Measurements from ENCODE around the gene SCN9A.

The SCN9A gene

DNA sequence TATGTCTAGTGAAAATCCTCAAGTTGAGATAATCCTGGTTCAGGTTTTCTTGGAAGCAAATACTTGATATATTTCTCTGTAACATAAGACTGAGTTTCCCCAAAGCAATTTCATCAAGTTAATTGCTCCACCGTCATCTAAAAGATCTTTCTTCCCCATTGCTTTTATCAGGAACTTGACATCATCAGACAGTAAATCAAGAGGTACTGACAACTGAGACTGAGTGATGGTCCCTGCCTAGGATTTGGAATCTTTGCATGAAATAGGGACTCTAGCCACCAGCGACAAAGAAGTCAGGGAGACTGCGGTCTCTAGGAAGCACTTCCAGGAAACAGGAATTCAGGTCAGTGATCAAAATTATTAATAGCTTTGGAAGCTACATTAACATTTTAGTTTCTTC is 204.5 kb downstream of the SCN9A start:
- TF ChIP-seq, protein P1, sequence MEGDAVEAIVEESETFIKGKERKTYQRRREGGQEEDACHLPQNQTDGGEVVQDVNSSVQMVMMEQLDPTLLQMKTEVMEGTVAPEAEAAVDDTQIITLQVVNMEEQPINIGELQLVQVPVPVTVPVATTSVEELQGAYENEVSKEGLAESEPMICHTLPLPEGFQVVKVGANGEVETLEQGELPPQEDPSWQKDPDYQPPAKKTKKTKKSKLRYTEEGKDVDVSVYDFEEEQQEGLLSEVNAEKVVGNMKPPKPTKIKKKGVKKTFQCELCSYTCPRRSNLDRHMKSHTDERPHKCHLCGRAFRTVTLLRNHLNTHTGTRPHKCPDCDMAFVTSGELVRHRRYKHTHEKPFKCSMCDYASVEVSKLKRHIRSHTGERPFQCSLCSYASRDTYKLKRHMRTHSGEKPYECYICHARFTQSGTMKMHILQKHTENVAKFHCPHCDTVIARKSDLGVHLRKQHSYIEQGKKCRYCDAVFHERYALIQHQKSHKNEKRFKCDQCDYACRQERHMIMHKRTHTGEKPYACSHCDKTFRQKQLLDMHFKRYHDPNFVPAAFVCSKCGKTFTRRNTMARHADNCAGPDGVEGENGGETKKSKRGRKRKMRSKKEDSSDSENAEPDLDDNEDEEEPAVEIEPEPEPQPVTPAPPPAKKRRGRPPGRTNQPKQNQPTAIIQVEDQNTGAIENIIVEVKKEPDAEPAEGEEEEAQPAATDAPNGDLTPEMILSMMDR (IDR thresholded peaks at IDR 0.05), result no peak

DNA sequence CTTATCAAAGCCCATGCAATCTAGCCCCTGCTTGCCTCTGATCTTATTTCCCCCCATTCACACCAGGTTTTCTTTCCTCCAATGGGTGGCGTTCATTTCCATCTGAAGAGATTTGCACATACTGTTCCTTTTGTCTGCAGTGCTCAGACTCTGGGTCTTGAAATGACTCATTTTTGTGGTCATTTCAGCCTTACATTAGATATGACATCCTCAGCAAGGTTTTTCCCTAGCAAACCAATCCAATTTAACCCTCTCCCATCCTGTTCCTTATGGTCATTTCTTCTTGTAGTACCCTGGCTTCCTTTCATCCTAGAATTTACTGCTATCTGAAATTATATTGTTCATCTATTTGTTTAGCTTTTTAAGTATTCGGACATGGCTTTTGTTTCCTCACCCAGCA is 205.4 kb downstream of the SCN9A start:
- no peak overlapping the region for H3K27ac ChIP-seq
- no peak overlapping the region for H2AFZ ChIP-seq
- TF ChIP-seq, protein P1 (IDR thresholded peaks at IDR 0.05), result no peak
- H3K9ac ChIP-seq, result no peak overlapping the region
- no peak overlapping the region for H3K4me2 ChIP-seq (ENCODE audit: low read length)
- no peaks in the 10 kb centered on the region for H3K27me3 ChIP-seq (ENCODE audit: control insufficient read depth, insufficient read depth, low read length)
- no peaks in the 10 kb centered on the region for H3K4me1 ChIP-seq
- no peaks in the 10 kb centered on the region for H3K79me2 ChIP-seq
- no peaks in the 10 kb centered on the region for H3K9me3 ChIP-seq (ENCODE audit: control insufficient read depth, low read length)
- no peaks in the 10 kb centered on the region for H3K36me3 ChIP-seq (ENCODE audit: control insufficient read depth, insufficient read depth, low read length)
- H3K4me3 ChIP-seq (ENCODE audit: low read depth, low read length), result no peak overlapping the region

More for the DNA sequence above, 204.5 kb downstream of the SCN9A start:
- Histone ChIP-seq H3K36me3 (ENCODE audit: control insufficient read depth, insufficient read depth, low read length) (no peaks in the 10 kb centered on the region), H3K79me2 (no peaks in the 10 kb centered on the region), H3K9ac (no peak overlapping the region), H3K9me3 (ENCODE audit: control insufficient read depth, low read length) (no peaks in the 10 kb centered on the region), H2AFZ (no peak overlapping the region), H3K27me3 (ENCODE audit: control insufficient read depth, insufficient read depth, low read length) (no peaks in the 10 kb centered on the region), H3K4me2 (ENCODE audit: low read length) (no peak overlapping the region), H3K4me1 (no peaks in the 10 kb centered on the region), H3K4me3 (ENCODE audit: low read depth, low read length) (no peak overlapping the region), H3K27ac (no peak overlapping the region)

DNA sequence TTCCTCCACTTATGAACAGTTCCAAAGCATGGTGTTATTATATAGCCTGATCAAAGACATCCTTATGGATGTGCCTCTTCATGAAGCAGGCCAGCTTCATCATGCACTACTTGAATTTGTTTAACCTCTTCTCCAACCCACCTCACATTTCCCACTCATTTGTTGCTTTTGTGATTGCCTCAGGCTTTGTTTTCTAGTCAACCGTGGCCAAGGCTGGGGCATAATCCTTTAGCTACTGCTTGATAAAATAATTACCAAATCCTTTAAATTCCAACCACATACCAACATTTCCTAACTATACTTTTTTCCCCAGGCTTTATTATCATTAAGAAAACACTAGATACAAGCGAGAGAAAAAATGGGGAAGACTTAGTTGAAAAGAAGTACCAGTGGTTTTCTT is 208.3 kb downstream of the SCN9A start:
- Histone ChIP-seq H3K4me2 (ENCODE audit: low read length) (no peak overlapping the region), H3K79me2 (no peaks in the 10 kb centered on the region)
- TF ChIP-seq, protein P1 (IDR thresholded peaks at IDR 0.05), result no peak

DNA sequence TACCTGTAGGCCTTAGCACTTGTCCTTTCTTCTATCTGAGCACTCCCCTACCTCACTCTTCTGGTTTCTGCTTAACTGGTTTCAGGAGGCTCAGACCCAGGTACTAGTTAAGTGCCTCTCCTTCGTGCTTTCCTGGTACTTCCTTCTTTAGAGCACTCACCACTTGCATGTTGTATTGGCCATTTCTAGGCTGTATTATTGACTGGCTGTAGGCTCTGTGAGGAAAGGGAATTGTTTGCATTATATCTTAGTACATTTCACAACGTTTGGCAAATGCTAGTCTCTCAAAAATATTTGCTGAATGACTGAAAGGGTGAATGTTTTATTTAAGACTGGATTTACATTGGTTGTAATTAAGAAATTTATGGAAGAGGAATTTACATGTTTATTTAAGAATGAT is 212.0 kb downstream of the SCN9A start:
- Histone ChIP-seq H3K27ac (no peak overlapping the region), H2AFZ (no peak overlapping the region), H3K9me3 (ENCODE audit: control insufficient read depth, low read length) (no peaks in the 10 kb centered on the region), H3K4me1 (no peaks in the 10 kb centered on the region), H3K4me3 (ENCODE audit: low read depth, low read length) (no peak overlapping the region), H3K36me3 (ENCODE audit: control insufficient read depth, insufficient read depth, low read length) (no peaks in the 10 kb centered on the region), H3K4me2 (ENCODE audit: low read length) (no peak overlapping the region), H3K27me3 (ENCODE audit: control insufficient read depth, insufficient read depth, low read length) (no peaks in the 10 kb centered on the region), H3K9ac (no peak overlapping the region), H3K79me2 (no peaks in the 10 kb centered on the region)
- TF ChIP-seq, protein P1 (IDR thresholded peaks at IDR 0.05), result no peak

More for the DNA sequence above, 208.3 kb downstream of the SCN9A start:
- Histone ChIP-seq H3K4me3 (ENCODE audit: low read depth, low read length) (no peak overlapping the region), H3K9me3 (ENCODE audit: control insufficient read depth, low read length) (no peaks in the 10 kb centered on the region), H3K27ac (no peak overlapping the region), H3K36me3 (ENCODE audit: control insufficient read depth, insufficient read depth, low read length) (no peaks in the 10 kb centered on the region), H2AFZ (no peak overlapping the region), H3K9ac (no peak overlapping the region), H3K4me1 (no peaks in the 10 kb centered on the region), H3K27me3 (ENCODE audit: control insufficient read depth, insufficient read depth, low read length) (no peaks in the 10 kb centered on the region)

DNA sequence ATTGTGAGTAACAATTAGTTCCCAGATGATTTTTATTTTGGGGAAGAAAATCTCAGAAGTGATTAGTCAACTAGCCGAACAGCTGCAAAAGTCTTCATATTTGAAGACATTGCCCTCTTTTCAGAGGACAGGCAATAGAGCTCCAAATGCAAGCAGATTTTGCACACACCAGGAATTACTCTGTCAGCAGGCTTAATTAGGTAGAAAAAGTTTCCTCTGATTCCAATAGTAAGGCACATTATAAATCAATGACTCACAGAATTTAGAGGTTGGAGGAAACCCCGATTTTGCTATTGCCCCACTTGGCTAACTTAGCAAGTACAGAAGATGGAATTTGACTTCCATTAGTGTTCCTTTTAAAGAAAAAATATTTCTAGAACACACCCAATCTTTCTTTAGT is 217.2 kb downstream of the SCN9A start:
- no peak overlapping the region for H3K4me2 ChIP-seq (ENCODE audit: low read length)
- H3K4me1 ChIP-seq, result no peaks in the 10 kb centered on the region
- H3K9me3 ChIP-seq (ENCODE audit: control insufficient read depth, low read length), result no peaks in the 10 kb centered on the region
- H3K4me3 ChIP-seq (ENCODE audit: low read depth, low read length), result no peak overlapping the region
- H3K27me3 ChIP-seq (ENCODE audit: control insufficient read depth, insufficient read depth, low read length), result no peaks in the 10 kb centered on the region
- H2AFZ ChIP-seq, result no peak overlapping the region
- H3K9ac ChIP-seq, result no peak overlapping the region
- H3K79me2 ChIP-seq, result no peaks in the 10 kb centered on the region
- H3K27ac ChIP-seq, result no peak overlapping the region
- TF ChIP-seq, protein P1 (IDR thresholded peaks at IDR 0.05), result no peak
- no peaks in the 10 kb centered on the region for H3K36me3 ChIP-seq (ENCODE audit: control insufficient read depth, insufficient read depth, low read length)
